ENCODE results near the gene COL25A1.

DNA sequence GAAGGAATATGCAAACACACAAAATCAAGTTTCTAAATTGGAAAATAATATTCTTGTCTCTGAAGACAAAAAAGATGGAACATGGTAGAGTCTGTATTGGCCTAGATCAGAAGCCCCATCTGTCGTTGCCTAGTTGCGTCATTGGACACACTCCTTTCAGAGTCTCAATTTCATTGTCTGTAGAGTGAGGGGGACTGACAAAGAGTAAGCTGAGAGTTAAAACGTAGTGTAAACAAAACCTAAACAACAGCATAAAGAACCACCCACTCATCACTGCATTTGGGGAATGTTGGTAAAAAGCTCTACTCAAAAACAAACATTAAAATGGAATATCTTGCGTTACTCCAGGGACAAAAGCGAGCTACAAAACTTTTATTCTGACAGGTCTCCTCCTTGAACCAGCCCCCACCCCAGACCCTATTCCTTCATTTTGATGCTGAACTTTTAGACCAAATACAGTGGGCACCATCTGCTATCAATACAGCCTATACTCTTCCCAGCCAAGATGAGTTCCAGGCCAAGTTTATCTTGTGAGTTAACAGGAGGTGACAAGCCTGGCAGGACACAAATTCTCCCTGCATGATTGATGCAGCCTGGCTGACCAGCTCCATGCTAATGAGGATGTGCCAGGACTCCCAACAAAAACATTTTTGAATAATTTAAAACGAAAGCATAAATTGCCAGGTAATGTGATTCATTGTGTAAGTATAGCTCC is 125.2 kb downstream of the COL25A1 start:
- TF ChIP-seq POLR2A (IDR thresholded peaks at IDR 0.05) (no peak), POLR2AphosphoS5 (IDR thresholded peaks at IDR 0.05) (no peak)
- TF ChIP-seq, protein P1, sequence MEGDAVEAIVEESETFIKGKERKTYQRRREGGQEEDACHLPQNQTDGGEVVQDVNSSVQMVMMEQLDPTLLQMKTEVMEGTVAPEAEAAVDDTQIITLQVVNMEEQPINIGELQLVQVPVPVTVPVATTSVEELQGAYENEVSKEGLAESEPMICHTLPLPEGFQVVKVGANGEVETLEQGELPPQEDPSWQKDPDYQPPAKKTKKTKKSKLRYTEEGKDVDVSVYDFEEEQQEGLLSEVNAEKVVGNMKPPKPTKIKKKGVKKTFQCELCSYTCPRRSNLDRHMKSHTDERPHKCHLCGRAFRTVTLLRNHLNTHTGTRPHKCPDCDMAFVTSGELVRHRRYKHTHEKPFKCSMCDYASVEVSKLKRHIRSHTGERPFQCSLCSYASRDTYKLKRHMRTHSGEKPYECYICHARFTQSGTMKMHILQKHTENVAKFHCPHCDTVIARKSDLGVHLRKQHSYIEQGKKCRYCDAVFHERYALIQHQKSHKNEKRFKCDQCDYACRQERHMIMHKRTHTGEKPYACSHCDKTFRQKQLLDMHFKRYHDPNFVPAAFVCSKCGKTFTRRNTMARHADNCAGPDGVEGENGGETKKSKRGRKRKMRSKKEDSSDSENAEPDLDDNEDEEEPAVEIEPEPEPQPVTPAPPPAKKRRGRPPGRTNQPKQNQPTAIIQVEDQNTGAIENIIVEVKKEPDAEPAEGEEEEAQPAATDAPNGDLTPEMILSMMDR (IDR thresholded peaks at IDR 0.05): no peak
